NCI-H2107 treated with DMSO at 0.1 percent for 48 hours (cell line): ENCODE results near the gene PUM1.
"Not testable (repeated sequence)": the region's sequence is repeated elsewhere in the genome, so short reads cannot be mapped to it uniquely, and the experiment has no call there.

Experiments
- DNase-seq: peaks from one replicate; lab custom pipeline; 2025; ENCODE audit not compliant: unreplicated experiment; lab: John Stamatoyannopoulos, UW

The PUM1 gene

GRCh38 chr1:30968220-30968971, 97.1 kb downstream of the PUM1 start:
- peak; percentile 48 for DNase-seq

GRCh38 chr1:30966690-30967369, 98.7 kb downstream of the PUM1 start:
- peak; percentile 74 for DNase-seq

- DNase-seq = no peak
Measured at GRCh38 chr1:30965924-30966599, 99.5 kb downstream of the PUM1 start.

- DNase-seq = no peak
Measured at GRCh38 chr1:30964706-30965105, 100.8 kb downstream of the PUM1 start.

- DNase-seq = no peak
Measured at GRCh38 chr1:30962609-30963508, 102.7 kb downstream of the PUM1 start.

GRCh38 chr1:30957560-30958222, 107.8 kb downstream of the PUM1 start:
- DNase-seq = no peak

- no peak for DNase-seq
Measured at GRCh38 chr1:30955448-30956015, 110.0 kb downstream of the PUM1 start.

- DNase-seq = no peak
Measured at GRCh38 chr1:30953685-30954084, 111.8 kb downstream of the PUM1 start.

GRCh38 chr1:30952098-30952497, 113.4 kb downstream of the PUM1 start:
- no peak for DNase-seq

- no peak for DNase-seq
Measured at GRCh38 chr1:30950700-30951099, 114.8 kb downstream of the PUM1 start.

GRCh38 chr1:30950053-30950452, 115.5 kb downstream of the PUM1 start:
- no peak for DNase-seq

GRCh38 chr1:30949487-30949838, 116.1 kb downstream of the PUM1 start:
- not testable (repeated sequence) for DNase-seq

- not testable (repeated sequence) for DNase-seq
Measured at GRCh38 chr1:30948813-30949486, 116.6 kb downstream of the PUM1 start.

GRCh38 chr1:30948278-30948677, 117.2 kb downstream of the PUM1 start:
- no peak for DNase-seq

- no peak for DNase-seq
Measured at GRCh38 chr1:30947212-30947611, 118.3 kb downstream of the PUM1 start.

GRCh38 chr1:30942326-30942963, 123.1 kb downstream of the PUM1 start:
- DNase-seq = peak; percentile 18

GRCh38 chr1:30940541-30940940, 125.0 kb downstream of the PUM1 start:
- DNase-seq = no peak

GRCh38 chr1:30936541-30937171, 128.9 kb downstream of the PUM1 start:
- no peak for DNase-seq

GRCh38 chr1:30935758-30936157, 129.8 kb downstream of the PUM1 start:
- not testable (repeated sequence) for DNase-seq
